Breast epithelium (tissue), 4 donors: ENCODE data around the gene IL17RC. TPM values are rescaled to one million over a fixed set of nuclear protein-coding genes. Genes with fewer than 3 reads are reported as not detected.

ENCODE experiments used
- DNase-seq, 2 donors: peaks; one replicate each; pipeline ENCODE4 v3.0.0-alpha.2; 2019; ENCODE audit warnings: low spot score in 2 of 2
- H3K27ac ChIP-seq, 2 donors: fragments of 200-600 bp; sonication (generic) in 1 of 2; one replicate each; pipeline ENCODE4 v1.5.1; 2016 to 2019; ENCODE audit warnings: mild to moderate bottlenecking in 1 of 2
- H3K27me3 ChIP-seq, 2 donors: fragments of 200-600 bp; sonication (generic) in 1 of 2; one replicate each; pipeline versions ENCODE4 v1.5.1 to v1.6.0; 2017 to 2019; ENCODE audit warnings: control low read depth in 1 of 2, mild to moderate bottlenecking in 1 of 2
- H3K36me3 ChIP-seq: fragments of 200-600 bp; one replicate; pipeline ENCODE4 v1.5.1; 2019
- H3K4me1 ChIP-seq, 2 donors: fragments of 200-600 bp; sonication (generic); one replicate each; pipeline ENCODE4 v1.5.1; 2016 to 2019; ENCODE audit warnings: control low read depth in 1 of 2
- H3K4me3 ChIP-seq, 3 donors: fragments of 200-600 bp; sonication (generic); 1 replicate in 2 of 3; 2 replicates in 1 of 3; pipeline ENCODE4 v1.5.1; 2016 to 2019; ENCODE audit warnings: mild to moderate bottlenecking in 3 of 3, moderate library complexity in 2 of 3
- H3K9me3 ChIP-seq, 2 donors: fragments of 200-600 bp; sonication (generic) in 1 of 2; one replicate each; pipeline ENCODE4 v1.5.1; 2016 to 2019; ENCODE audit warnings: control low read depth in 1 of 2
- POLR2A ChIP-seq: fragments of 450-650 bp; IDR thresholded peaks from one replicate; pipeline ENCODE4 v1.6.1; 2016; ENCODE audit warnings: antibody characterized with exemption, mild to moderate bottlenecking, moderate library complexity
- POLR2AphosphoS5 ChIP-seq, 3 donors: sonication (generic); formaldehyde crosslinking; IDR thresholded peaks; one replicate each; pipeline ENCODE4 v1.6.1; 2017; ENCODE audit warnings: antibody characterized with exemption in 3 of 3
- intact Hi-C: fragments of 100-400 bp; cut with DNase I; formaldehyde crosslinking; loops from one replicate; pipeline ENCODE4 v1.15.1; 2023; ENCODE audit warnings: low total_unique reads
- total RNA-seq, 3 donors: library from RNA; depleted of rRNA; stranded (reverse); fragments of >200 nt; gene quantifications; one replicate each; pipeline ENCODE4 v1.1.0, GENCODE V29; 2016
- TF ChIP-seq, protein P1 (sequence below), 3 donors: fragments of 450-650 bp; IDR thresholded peaks; one replicate each; pipeline ENCODE4 v1.5.1; 2016 to 2017; ENCODE audit warnings: antibody characterized with exemption in 3 of 3, mild to moderate bottlenecking in 3 of 3, moderate library complexity in 3 of 3

Gene IL17RC
- total RNA-seq, 3 donors from 2014 or later: 59.6 to 119 (median 90.6) TPM

- no peaks in the 10 kb centered on the region for H3K9me3 ChIP-seq
- TF ChIP-seq POLR2AphosphoS5 (IDR thresholded peaks at IDR 0.05) (no peak), POLR2A (no peak)
- TF ChIP-seq, protein P1, sequence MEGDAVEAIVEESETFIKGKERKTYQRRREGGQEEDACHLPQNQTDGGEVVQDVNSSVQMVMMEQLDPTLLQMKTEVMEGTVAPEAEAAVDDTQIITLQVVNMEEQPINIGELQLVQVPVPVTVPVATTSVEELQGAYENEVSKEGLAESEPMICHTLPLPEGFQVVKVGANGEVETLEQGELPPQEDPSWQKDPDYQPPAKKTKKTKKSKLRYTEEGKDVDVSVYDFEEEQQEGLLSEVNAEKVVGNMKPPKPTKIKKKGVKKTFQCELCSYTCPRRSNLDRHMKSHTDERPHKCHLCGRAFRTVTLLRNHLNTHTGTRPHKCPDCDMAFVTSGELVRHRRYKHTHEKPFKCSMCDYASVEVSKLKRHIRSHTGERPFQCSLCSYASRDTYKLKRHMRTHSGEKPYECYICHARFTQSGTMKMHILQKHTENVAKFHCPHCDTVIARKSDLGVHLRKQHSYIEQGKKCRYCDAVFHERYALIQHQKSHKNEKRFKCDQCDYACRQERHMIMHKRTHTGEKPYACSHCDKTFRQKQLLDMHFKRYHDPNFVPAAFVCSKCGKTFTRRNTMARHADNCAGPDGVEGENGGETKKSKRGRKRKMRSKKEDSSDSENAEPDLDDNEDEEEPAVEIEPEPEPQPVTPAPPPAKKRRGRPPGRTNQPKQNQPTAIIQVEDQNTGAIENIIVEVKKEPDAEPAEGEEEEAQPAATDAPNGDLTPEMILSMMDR (IDR thresholded peaks at IDR 0.05): no peak
- no peak overlapping the region for H3K4me3 ChIP-seq
- DNase-seq: no peak
- H3K4me1 ChIP-seq: peaks cover 3 to 8% of the 10 kb centered on the region in 2 donors
- no peaks in the 10 kb centered on the region for H3K36me3 ChIP-seq
- no peaks in the 10 kb centered on the region for H3K27me3 ChIP-seq
- no peak overlapping the region for H3K27ac ChIP-seq
- intact Hi-C loops: no loop called here
Observed at GRCh38 chr3:9909221-9910013, 7.5 kb upstream of the IL17RC start.

DNA sequence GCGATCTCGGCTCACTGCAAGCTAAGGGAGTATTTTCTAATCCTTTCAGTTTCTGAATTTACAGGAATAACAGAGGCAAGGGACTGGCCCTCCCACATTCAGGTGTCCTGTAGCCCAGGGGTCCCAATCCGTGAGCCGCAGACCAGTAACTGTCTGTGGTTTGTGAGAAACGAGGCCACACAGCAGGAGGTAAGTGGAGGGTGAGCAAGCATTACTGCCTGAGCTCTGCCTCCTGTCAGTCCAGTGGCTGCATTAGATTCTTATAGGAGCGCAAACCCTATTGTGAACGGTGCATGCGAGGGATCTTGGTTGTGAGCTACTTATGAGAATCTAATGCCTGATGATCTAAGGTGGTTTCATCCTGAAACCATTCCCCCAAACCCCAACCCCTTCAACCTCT, 5.0 kb upstream of the IL17RC start:
- H3K27me3 ChIP-seq: no peaks in the 10 kb centered on the region
- H3K4me3 ChIP-seq: no peak overlapping the region
- TF ChIP-seq POLR2AphosphoS5 (IDR thresholded peaks at IDR 0.05) (no peak), POLR2A (no peak)
- TF ChIP-seq, protein P1 (IDR thresholded peaks at IDR 0.05): no peak
- peaks cover 11 to 12% of the 10 kb centered on the region in 2 donors for H3K4me1 ChIP-seq
- DNase-seq: no peak
- no peak overlapping the region for H3K27ac ChIP-seq
- intact Hi-C loops: no loop called here
- H3K36me3 ChIP-seq: no peaks in the 10 kb centered on the region
- H3K9me3 ChIP-seq: no peaks in the 10 kb centered on the region

- DNase-seq: no peak
- no peaks in the 10 kb centered on the region for H3K27me3 ChIP-seq
- intact Hi-C loops: no loop called here
- no peak overlapping the region for H3K4me3 ChIP-seq
- H3K9me3 ChIP-seq: no peaks in the 10 kb centered on the region
- TF ChIP-seq POLR2AphosphoS5 (IDR thresholded peaks at IDR 0.05) (no peak), POLR2A (no peak)
- TF ChIP-seq, protein P1 (IDR thresholded peaks at IDR 0.05): no peak
- peaks cover 11 to 12% of the 10 kb centered on the region in 2 donors for H3K4me1 ChIP-seq
- H3K36me3 ChIP-seq: no peaks in the 10 kb centered on the region
- peak overlapping the region in 1 of 2 donors; percentile 33 for H3K27ac ChIP-seq
Observed at GRCh38 chr3:9912294-9912935, 4.5 kb upstream of the IL17RC start.

GRCh38 chr3:9913601-9914000, 3.3 kb upstream of the IL17RC start:
- Histone ChIP-seq H3K27me3 (no peaks in the 10 kb centered on the region), H3K4me1 (peaks cover 11 to 23% of the 10 kb centered on the region in 2 donors), H3K4me3 (no peak overlapping the region), H3K27ac (peak overlapping the region; percentile 93 to 94), H3K36me3 (no peaks in the 10 kb centered on the region), H3K9me3 (no peaks in the 10 kb centered on the region)
- intact Hi-C loops: no loop called here
- peak; percentile 80 to 84 for DNase-seq
- TF ChIP-seq POLR2AphosphoS5 (IDR thresholded peaks at IDR 0.05) (no peak), POLR2A (no peak)
- TF ChIP-seq, protein P1 (IDR thresholded peaks at IDR 0.05): no peak

DNA sequence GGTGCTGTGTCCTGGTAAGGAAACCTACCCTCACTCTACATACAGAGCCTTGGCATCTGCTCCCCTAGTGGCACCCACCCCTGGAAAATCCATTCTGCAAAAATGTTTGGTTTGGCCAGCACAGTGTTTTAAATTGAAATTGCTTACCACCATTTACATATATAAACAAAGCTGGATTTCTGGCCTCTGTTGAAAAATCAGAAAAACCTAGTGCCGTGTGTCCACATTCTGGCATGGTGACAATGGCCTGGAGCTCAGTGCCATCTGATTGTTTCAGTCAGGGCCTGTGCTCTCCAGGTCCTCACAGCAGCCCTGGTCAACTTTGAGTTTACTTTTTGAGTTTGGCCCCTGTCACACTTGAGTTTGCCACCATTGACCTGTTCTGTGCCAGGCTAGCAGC, 2.9 kb upstream of the IL17RC start:
- peak in 1 of 2 donors; percentile 83 for DNase-seq
- H3K27ac ChIP-seq: peak overlapping the region; percentile 93 to 94
- H3K36me3 ChIP-seq: no peaks in the 10 kb centered on the region
- intact Hi-C loops: no loop called here
- no peaks in the 10 kb centered on the region for H3K27me3 ChIP-seq
- H3K4me3 ChIP-seq: no peak overlapping the region
- peaks cover 11 to 24% of the 10 kb centered on the region in 2 donors for H3K4me1 ChIP-seq
- no peak for TF ChIP-seq POLR2A
- TF ChIP-seq, protein P1 (IDR thresholded peaks at IDR 0.05): no peak
- no peak for TF ChIP-seq POLR2AphosphoS5 (IDR thresholded peaks at IDR 0.05)
- H3K9me3 ChIP-seq: no peaks in the 10 kb centered on the region
